Activated CD8-positive, alpha-beta memory T cell treated with anti-CD3 and anti-CD28 coated beads, Interleukin-2, amount 50 U/mL, for 24 hours (primary cell): Measurements from ENCODE around the gene FAM120B.
"Not testable (repeated sequence)": the region's sequence is repeated elsewhere in the genome, so short reads cannot be mapped to it uniquely, and the experiment has no call there.

Source experiments
- DNase-seq: peaks from one replicate; pipeline ENCODE4 v3.0.0-alpha.2; 2020; ENCODE audit errors: extremely low read depth

FAM120B gene

GRCh38 chr6:170385506-170385905 is 78.9 kb downstream of the FAM120B start:
- DNase-seq: no peak

DNA sequence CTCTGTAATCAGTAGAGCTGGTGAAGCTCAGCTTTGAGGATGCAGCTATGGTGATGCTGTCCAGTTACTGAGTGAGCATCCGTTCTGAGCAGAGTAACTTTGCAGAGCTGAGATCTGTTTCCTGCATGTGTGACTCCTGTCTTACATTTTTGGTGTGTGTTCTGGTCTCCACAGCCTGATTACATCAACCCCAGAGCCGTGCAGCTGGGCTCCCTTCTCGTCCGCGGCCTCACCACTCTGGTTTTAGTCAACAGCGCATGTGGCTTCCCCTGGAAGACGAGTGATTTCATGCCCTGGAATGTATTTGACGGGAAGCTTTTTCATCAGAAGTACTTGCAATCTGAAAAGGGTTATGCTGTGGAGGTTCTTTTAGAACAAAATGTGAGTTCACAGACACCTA is 81.6 kb downstream of the FAM120B start:
- DNase-seq: no peak

DNA sequence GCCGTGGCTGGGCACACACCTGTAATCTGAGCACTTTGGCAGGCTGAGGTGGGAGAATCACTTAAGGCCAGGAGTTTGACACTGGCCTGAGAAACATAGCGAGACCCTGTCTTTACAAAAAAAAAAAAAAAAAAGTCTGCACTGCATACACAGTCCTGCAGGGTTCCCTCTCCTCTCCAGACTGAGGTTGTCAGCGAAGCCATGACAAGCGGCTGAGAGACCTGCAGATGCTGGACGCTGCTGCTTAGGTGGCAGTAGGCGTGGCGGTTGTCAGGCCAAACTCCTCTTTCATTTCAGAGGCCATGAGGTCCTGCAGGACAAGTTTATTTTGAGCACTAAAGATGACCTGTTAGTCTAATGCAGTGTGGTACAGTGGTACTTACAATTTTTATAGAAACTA is 86.5 kb downstream of the FAM120B start:
- DNase-seq: no peak

DNA sequence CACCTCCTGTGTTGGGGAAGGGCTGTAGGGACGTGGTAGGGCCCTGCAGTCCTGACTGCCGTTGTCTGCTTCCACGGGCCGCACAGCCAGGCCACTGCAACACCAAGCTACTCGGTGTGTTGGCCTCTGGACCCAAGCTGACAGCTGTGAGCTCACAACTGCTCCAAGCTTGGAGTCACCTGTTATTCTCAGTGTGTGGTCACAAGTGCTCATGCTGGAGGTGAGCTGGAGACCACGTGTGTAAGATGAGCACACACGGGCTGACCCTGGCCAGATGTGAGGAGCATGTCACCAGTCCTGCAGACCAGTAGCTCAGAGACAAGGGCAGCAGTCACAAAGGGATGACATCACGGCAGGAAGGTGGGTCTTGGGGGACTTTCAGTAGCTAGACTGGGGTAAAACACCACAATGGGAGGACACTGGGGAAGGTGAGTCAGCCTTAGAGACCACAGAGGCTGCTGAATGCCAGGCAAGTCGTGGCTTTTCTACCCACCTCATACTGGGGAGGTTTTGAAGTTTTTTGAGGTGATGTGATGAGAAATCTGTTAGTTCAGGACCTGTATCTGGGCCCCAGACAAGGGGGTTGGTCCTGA is 87.3 kb downstream of the FAM120B start:
- DNase-seq: no peak

DNA sequence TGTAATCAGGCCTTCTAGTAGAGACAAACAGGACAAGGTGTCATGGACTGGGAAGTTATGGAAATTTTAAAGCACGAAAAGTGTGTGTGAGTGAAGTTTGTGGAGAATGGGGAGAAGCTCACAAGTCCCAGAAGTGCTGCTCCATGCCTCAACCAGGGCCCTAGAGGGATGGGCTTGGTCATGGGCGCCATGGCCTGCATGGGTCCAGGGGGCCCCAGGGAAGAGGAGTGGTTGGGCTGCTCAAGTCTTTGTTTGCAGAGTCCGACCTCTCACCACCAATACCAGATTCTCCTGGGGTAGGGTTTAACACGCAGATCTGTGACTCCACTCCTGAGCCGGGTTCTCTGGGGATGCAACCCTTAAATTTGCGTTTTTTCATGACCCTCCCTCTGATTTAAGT is 88.4 kb downstream of the FAM120B start:
- no peak for DNase-seq

GRCh38 chr6:170398743-170399369 is 92.3 kb downstream of the FAM120B start:
- DNase-seq: not testable (repeated sequence)

GRCh38 chr6:170399955-170400558 is 93.5 kb downstream of the FAM120B start:
- DNase-seq: not testable (repeated sequence)

- DNase-seq: no peak
Observed at GRCh38 chr6:170402318-170403040, 95.9 kb downstream of the FAM120B start.

- DNase-seq: no peak
Observed at GRCh38 chr6:170403451-170403850, 96.9 kb downstream of the FAM120B start.

DNA sequence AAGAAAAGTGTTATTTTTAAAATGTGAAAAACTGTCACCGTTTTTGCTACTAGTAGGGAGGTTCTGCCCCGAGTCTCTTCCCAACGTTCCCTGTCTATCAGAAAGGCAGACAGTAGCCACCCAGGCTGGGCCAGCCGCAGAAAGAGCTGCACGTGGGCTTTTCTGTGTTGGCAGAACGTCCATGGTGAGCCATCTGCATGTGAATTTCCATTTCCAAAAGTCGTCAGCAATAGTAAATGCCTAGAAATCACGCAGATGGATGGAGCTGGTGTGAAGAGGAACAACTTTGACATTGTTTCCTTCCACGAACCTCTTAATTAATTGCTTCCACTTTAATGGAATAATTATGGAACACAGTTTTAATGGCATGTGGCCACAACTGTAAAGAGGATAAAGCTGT is 97.5 kb downstream of the FAM120B start:
- DNase-seq: no peak

DNA sequence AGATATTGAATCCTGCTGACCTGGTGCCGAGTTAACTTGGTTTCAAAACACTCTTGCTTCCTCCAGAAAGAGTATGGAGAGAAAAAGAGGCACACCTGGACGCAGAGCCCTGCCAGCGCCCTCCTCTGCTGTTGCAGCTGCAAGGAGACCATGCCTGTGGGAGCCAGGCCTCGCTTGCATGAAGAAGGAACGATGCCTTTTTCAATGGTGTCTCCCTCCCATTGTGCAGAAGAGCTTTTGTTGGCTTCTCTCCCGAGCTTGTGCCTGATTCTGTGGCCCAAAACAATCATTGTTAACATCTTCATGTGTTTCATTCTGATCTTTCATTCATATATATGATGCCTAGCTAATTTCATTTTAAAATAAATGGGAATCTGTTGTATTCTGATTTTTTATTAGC is 98.1 kb downstream of the FAM120B start:
- DNase-seq: no peak

DNA sequence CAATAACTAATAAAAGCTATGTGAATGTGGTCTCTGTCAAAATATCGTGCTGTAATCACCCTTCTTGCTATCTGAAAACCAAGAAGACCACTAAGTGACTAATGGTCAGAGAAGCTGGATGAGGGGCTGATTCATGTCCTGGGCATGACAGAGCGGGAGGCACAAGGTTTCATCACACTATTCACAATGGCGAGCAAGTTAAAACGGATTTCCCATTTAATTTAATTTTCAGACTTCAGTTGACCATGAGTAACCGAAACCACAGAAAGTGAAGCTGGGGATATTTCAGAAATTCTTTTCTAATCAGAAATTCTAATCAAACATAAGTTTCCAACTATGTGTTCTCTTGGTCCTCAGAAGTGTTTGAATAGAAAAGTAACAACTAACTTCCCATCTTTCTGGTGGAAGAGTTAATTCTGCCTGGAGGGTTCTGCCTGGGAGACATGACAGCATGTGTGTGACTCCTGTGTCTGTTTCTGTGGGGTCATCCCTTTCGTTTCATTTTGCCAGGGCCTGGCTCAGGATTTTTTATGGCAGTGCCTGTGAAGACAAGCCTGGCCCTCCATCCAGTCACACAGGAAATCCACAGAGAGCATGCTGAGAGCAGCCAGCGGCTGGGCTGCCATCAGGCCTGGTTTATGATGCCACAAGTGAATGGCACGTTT is 98.9 kb downstream of the FAM120B start:
- DNase-seq: no peak

DNA sequence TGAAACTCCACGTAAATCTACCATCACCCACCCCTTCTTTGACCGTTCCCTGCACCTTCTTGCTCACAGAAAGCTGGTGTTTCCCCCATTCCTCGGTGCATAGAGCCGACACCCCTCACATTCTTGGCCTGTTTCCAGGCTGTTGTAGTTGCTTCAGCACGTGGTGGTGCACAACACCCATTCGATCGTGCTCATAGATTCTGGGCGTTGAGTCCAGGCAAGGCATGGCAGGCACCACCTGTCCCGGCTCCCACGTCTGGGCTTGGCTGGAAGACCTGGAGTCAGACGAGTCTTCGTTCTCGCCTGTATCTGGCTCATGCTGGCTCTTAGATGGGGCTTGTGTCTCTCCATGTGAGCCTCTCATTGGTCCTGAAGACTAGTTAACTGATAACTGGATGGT is 100.6 kb downstream of the FAM120B start:
- DNase-seq: no peak

DNA sequence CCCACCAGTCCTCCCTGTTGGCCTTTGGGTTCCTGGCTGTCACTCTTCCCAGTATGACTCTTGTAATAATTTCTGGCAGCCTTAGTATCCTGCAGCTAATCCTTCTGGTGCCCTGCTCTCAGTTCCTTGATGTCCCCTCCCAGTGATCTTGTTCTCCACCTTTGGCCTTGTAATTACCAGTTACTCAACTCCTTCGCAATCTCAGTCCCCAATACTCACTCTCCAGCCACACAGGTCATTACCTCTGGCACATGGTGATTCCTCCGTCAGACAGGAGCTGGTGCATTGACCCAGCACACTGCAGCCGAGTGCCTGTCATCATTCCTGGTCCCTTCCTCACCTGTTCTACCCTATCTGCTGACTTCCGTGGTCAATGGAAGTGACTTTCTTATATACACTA is 101.4 kb downstream of the FAM120B start:
- DNase-seq: no peak

DNA sequence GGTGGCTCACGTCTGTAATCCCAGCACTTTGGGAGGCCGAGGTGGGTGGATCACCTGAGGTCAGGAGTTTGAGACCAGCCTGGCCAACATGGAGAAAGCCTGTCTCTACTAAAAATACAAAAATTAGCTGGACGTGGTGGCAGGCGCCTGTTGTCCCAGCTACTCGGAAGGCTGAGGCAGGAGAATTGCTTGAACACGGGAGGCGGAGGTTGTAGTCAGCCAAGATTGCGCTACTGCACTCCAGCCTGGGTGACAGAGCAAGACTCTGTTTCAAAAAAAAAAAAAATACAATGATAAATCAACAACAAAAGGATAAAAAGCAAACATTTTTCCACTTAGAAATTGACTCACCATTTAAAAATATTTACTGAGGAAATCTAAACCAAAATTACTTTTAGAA is 103.2 kb downstream of the FAM120B start:
- not testable (repeated sequence) for DNase-seq

GRCh38 chr6:170410241-170410640 is 103.7 kb downstream of the FAM120B start:
- no peak for DNase-seq

- DNase-seq: no peak
Observed at GRCh38 chr6:170415318-170415717, 108.8 kb downstream of the FAM120B start.

- no peak for DNase-seq
Observed at GRCh38 chr6:170416303-170416702, 109.7 kb downstream of the FAM120B start.

DNA sequence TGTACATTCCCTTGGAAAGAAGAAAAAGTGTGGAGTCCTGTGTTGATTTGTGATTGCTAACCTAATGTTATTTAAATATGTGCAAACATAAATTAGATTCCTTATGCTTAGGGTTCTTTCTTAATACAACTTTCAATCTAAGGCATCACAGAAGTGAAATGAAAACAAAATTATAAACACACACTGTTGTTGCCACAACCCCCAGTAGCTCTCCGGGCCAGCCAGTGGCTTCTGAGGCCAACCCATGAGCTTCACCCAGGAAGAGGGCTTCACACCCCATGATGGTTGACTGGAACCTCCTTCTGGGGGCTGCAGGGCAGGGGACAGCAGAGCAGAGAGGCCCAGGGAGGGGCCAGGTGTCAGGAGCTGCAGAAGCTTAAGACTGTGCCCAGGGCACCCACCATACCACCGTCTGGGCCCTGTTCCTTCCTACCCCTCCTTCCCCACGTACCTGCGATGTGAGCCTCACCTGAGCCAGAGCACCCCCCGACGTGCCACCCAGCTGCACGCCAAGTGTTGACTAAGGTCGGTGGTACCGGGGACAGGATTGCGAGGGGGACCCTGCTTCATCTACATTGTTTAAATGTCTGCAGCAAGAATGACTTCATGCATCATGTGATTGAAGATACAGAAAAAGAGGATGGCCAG is 110.5 kb downstream of the FAM120B start:
- DNase-seq: no peak

DNA sequence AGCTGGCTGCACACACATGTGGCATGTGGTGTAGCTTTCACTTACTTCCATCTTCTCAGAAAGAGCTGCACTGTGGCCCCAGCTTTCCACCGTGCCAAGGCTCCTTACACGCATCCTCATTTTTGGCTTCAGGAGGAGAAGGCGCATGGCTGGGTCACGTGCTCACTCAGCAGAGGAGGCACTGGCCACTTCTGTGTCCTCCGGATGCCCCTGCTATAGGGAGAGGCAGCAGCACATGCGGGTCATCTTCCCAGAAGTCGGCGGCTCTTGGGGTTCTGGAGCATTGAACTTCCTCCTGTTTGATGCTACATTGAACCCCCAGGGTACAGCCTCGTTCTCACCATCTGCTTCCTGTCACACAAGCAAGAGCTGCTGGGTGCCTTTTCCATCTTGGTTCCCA is 111.3 kb downstream of the FAM120B start:
- no peak for DNase-seq

GRCh38 chr6:170420283-170420682 is 113.7 kb downstream of the FAM120B start:
- no peak for DNase-seq
